ENCODE measurements around the gene LAMA3.

The LAMA3 gene

GRCh38 chr18:23719634-23720201 lies 30.5 kb downstream of the LAMA3 start:
- no peak for TF ChIP-seq CTCF (IDR thresholded peaks at IDR 0.05; ENCODE audit: borderline replicate concordance, insufficient read depth, low read depth, low read length)

GRCh38 chr18:23721696-23722480 lies 32.6 kb downstream of the LAMA3 start:
- no peak overlapping the region for H3K4me3 ChIP-seq (ENCODE audit: low read depth, low read length)
- TF ChIP-seq CTCF (IDR thresholded peaks at IDR 0.05; ENCODE audit: borderline replicate concordance, insufficient read depth, low read depth, low read length): no peak

More at GRCh38 chr18:23719634-23720201, 30.5 kb downstream of the LAMA3 start:
- H3K4me3 ChIP-seq (ENCODE audit: low read depth, low read length): no peak overlapping the region

- no peak for TF ChIP-seq CTCF (IDR thresholded peaks at IDR 0.05; ENCODE audit: borderline replicate concordance, insufficient read depth, low read depth, low read length)
- no peak overlapping the region for H3K4me3 ChIP-seq (ENCODE audit: low read depth, low read length)
Measured at GRCh38 chr18:23722646-23723045, 33.4 kb downstream of the LAMA3 start.

- TF ChIP-seq CTCF (IDR thresholded peaks at IDR 0.05; ENCODE audit: borderline replicate concordance, insufficient read depth, low read depth, low read length): no peak
- H3K4me3 ChIP-seq (ENCODE audit: low read depth, low read length): no peak overlapping the region
Measured at GRCh38 chr18:23723121-23723520, 33.9 kb downstream of the LAMA3 start.

GRCh38 chr18:23724681-23725080 lies 35.4 kb downstream of the LAMA3 start:
- H3K4me3 ChIP-seq (ENCODE audit: low read depth, low read length): no peak overlapping the region
- TF ChIP-seq CTCF (IDR thresholded peaks at IDR 0.05; ENCODE audit: borderline replicate concordance, insufficient read depth, low read depth, low read length): no peak

- no peak for TF ChIP-seq CTCF (IDR thresholded peaks at IDR 0.05; ENCODE audit: borderline replicate concordance, insufficient read depth, low read depth, low read length)
- no peak overlapping the region for H3K4me3 ChIP-seq (ENCODE audit: low read depth, low read length)
Measured at GRCh38 chr18:23725351-23725750, 36.1 kb downstream of the LAMA3 start.
